GM08714 (cell line): ENCODE data around the gene MYO9B.

Source experiments
- H3K4me3 ChIP-seq: fragments of 200-500 bp; sonication (Bioruptor generic); 2 replicates; pipeline ENCODE4 v1.5.1; 2014; ENCODE audit warnings: mild to moderate bottlenecking, low read length, inconsistent platforms
- ZNF274 ChIP-seq: IDR thresholded peaks from 2 replicates; pipeline ENCODE4 v1.6.1; 2012; ENCODE audit warnings: mild to moderate bottlenecking, low read depth, low read length

The MYO9B gene

DNA sequence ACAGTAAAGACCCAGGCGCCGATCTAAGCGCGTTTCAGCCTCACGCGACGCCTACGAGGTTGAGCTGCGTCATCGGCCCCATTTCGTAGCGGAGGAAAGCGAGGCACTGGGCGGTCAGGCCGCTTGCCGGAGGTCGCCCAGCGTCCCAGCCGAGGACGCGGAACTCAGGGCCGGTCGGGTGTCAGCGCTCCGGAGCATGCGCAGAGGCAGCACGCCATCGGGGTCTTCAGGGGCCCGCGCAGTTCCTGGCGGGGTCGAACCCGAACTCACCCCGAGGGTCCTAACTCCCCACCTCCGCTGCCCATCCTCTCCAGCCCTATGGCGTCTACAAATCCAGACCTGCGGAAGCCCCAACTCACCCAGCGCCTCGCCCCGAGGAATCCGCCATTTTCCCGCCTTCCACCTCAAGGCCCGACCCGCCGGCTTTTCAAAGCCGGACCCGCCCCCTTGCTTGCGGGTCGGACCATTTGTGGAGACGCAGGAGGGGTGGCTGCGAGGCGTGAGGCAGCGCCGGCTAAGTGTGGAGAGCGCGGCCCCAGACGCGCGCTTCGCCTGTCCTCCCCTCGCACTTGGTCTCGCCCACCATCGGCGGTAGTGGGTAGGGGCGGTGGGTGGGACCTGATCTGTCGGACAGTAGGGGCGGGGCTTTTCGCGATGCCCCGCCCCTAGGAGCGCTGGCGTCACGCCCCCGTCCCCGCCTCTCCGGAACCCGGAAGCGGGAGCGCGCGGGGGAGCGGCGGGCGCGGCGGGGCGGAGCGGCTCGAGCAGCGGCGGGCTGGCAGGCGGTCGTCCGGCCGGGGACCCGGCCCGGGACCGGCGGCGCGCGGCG, at the start of gene MYO9B, which contains the start of gene HAUS8:
TSS of gene MYO9B (plus strand) at position 743 of the 829 bp plus-strand sequence. CDS start 25,941 bp downstream, outside the sequence.
TSS of gene HAUS8 (minus strand) at position 418 of the 829 bp plus-strand sequence. CDS start at position 388, 30 bp downstream.
- H3K4me3 ChIP-seq = peak within 1 kb of the TSS; percentile 93
- no peak for TF ChIP-seq ZNF274

DNA sequence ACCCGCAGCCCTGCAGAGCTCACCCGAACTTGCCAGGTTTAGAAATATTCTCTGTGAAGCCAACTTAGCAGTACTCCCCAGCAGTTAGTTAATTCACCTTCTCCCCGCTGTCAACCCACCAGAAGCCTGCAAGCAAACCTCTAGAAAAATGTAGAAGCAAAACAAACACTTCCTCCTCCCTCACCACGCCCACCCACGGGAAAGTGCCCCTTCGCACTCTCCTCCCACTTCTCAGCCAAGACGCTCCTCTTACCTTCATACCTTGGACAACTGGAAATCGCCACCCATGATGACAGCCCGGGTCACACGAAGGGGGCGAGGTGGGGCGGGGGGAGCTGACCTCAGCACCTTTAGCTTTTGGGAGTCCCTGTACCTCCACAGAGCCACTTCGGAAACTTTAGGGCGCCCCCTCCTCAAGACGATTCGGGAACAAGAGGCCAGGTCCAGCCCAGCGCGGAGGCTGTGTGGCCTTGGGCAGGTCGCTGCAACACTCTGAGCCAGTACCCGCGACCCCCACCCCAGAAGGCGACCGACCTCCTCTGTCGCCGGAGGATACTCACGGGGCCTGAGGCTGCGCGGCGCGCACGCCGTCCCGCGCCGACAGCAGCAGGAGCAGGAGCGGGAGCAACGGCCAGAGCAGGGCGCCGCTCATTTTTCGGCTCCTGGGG, 49.5 kb upstream of the MYO9B start:
- H3K4me3 ChIP-seq = no peak overlapping the region
- no peak for TF ChIP-seq ZNF274

DNA sequence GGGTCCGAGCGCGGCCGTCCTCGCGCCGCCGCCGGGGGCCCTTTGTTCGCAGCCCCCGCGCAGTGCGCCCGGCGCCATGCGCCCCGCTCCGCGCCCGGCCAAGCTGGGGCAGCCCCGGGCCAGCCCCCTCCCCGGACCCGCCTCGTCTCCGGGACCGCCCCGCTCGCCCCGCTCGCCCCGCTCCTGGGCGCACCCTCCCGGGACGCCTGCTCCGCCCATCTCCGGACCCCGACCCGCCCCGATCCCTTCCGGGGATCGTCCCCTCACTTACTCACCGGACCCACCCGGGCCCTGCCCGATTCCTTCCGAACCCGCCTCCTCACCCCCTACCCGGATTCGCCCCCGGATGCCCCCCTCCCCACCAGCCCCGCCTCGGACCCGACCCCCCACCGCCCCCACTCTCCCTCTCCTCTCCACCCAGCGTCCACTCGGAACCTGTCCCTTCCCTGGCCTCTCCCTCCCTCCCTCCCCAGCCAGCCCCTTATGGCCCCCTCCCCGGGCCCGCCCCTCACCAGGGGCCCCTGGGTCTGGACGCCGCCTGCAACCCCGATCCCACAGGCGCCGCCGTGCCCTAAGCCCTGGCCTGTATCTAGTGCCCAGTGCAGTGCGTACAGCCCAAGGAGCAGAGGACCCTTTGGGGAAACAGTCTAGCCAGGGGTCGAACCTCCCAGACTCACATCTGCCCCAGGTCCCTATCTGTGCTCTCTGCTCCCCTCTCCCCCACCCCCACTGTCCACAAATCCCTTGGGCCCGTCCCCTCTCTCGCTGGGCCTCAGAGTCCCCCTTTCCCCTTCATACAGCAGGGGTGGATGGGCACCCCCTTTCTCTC, 48.7 kb upstream of the MYO9B start, which contains the start of gene CPAMD8:
TSS of gene CPAMD8 (minus strand) at position 105 of the 829 bp plus-strand sequence. CDS start 168 bp downstream, outside the sequence.
- no peak within 1 kb of the TSS for H3K4me3 ChIP-seq
- TF ChIP-seq ZNF274 = no peak

DNA sequence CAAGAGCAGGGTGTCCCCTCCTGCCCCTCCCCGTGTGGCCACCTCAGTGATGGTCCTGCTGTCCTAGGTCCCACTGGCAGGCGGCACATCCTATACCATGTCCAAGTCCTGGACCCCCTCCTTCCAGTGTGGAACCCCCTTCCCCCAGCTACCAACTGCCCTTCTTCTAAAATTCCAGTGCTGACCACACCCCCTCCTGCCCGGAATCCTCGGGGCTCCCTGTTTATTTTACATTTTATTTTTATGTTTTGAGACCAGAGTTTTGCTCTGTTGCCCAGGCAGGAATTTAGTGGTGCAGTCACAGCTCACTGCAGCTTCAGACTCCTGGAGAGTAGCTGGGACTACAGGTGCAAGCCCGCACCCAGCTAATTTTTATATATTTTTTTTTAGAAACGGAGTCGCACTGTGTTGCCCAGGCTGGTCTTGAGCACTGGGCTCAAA, 48.0 kb upstream of the MYO9B start:
- TF ChIP-seq ZNF274 = no peak
- H3K4me3 ChIP-seq = no peak overlapping the region

DNA sequence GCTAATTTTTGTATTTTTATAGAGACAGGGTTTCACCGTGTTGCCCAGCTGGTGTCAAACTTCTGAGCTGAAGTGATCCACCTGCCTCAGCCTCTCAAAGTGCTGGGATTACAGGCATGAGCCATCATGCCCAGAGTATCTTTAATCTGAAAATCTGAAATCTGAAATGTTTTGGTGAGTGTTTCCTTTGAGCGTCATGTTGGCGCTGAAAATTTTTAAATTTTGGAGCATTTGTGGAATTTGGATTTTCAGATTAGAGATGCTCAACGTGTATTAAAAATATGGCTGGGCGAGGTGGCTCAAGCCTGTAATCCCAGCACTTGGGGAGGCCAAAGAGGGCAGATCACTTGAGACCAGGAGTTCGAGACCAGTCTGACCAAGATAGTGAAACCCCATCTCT, 43.8 kb upstream of the MYO9B start:
- TF ChIP-seq ZNF274 = no peak
- H3K4me3 ChIP-seq = no peak overlapping the region

- no peak for TF ChIP-seq ZNF274
- no peak overlapping the region for H3K4me3 ChIP-seq
Measured at GRCh38 chr19:17035842-17036424, 39.6 kb upstream of the MYO9B start.

DNA sequence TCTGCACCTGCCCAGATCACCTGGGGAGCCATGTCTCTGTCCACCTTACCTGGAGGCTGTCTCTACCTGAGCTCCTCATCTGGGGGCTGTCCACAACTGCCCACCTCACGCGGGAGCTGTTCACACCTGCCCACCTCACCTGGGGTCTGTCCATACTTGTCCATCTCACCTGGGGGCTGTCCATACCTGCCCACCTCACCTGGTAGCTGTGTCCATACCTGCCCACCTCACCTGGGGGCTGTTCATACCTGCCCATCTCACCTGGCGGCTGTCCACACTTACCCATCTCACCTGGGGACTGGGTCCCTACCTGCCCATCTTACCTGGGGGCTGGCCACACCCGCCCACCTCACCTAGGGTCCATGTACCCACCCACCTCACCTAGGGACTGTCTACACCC, 38.9 kb upstream of the MYO9B start:
- TF ChIP-seq ZNF274 = no peak
- no peak overlapping the region for H3K4me3 ChIP-seq

DNA sequence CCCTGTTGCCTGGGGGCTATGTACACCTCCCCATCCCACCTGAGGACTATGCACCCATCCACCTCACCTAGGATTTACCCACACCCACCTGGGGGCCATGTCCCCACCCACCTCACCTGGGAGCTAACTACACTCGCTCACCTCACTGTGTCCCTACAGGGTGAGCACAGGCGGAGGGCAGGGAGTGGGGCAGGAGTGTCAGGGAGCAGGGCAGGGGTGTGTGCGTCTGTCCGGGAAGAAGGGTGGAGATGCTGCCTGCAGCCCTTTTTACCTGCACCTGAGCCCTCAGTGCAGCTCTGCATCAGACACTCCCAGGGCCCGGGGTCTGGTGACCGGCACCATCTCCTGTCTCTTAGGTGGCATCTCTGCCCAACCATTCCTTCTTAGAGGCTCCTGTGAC, 38.4 kb upstream of the MYO9B start:
- no peak for TF ChIP-seq ZNF274
- H3K4me3 ChIP-seq = no peak overlapping the region

DNA sequence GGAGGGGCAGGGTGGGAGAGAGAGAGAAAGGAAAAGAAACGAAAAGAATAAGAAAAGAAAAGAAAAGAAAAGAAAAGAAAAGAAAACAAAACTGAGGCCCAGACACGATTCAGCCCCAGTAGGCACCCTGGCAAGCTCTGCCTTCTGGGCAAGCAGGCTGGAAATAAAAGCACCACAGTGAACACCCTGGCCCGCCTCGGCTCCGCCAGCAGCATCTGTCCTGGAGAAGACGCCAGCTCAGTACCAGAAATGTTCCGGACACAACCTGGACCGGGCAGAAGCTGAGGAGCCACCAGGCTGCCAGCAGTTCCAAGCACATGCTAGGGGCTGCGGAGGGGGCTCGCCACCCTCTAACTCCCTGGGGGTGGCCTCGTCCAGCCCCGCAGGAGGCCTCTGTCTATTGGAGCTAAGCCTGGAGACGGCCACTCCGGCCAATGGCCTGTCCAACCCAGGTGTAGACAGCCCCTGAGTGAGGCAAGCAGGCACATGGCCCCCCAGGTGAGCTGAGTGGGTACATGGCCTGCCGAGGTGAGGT, 37.5 kb upstream of the MYO9B start:
- no peak overlapping the region for H3K4me3 ChIP-seq
- no peak for TF ChIP-seq ZNF274

- TF ChIP-seq ZNF274 = no peak
- no peak overlapping the region for H3K4me3 ChIP-seq
Measured at GRCh38 chr19:17041976-17042375, 33.6 kb upstream of the MYO9B start.

GRCh38 chr19:17043744-17044143, 31.8 kb upstream of the MYO9B start:
- no peak for TF ChIP-seq ZNF274
- H3K4me3 ChIP-seq = no peak overlapping the region

DNA sequence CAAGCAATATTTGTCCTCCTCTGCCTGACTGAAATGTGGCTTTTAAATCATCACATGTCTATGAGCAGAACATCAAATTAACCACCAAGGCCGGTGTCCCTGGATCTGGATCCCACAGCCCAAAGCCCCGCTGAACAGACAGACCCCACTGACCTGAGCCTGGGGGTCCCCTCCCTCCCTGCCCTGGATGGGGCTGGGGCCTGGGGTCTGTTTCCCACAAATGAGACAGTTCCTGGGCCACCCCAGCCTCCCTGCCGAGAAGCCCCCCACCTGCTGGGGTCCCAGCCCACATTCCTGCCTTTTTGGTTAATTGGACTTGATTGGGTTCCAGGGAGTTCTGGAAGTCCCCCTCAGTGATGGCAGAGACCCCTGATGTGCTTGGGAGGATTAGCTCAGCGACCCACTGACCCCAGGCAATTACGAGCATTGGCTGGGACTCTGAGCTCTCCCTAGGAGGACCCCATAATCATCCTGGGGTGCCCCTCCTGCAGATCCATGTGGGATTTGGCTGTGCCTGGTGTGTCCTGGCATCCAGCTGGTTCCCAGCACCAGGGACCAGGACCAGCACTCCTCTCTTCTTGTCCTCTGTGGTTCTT, 29.6 kb upstream of the MYO9B start:
- no peak for TF ChIP-seq ZNF274
- no peak overlapping the region for H3K4me3 ChIP-seq

GRCh38 chr19:17048885-17049453, 26.6 kb upstream of the MYO9B start:
- H3K4me3 ChIP-seq = no peak overlapping the region
- TF ChIP-seq ZNF274 = no peak
